GM23248 (cell line): Measurements from ENCODE around the gene SUDS3. TPM values are rescaled to one million over a fixed set of nuclear protein-coding genes. Genes with fewer than 3 reads are reported as not detected.

Source experiments
- DNase-seq: peaks from one replicate; pipeline ENCODE4 v3.0.0-alpha.2; 2015
- H2AFZ ChIP-seq: fragments of 200-600 bp; sonication (generic); 2 replicates; pipeline ENCODE4 v1.6.1; 2016; ENCODE audit warnings: antibody characterized with exemption
- H3F3A ChIP-seq: fragments of 200-600 bp; sonication (generic); 2 replicates; pipeline ENCODE4 v1.6.1; 2016; ENCODE audit warnings: mild to moderate bottlenecking, antibody characterized with exemption, mixed run types; ENCODE audit not compliant: insufficient read depth
- H3K27ac ChIP-seq: fragments of 200-600 bp; sonication (generic); 2 replicates; pipeline ENCODE4 v1.5.1; 2016; ENCODE audit warnings: mild to moderate bottlenecking
- H3K27me3 ChIP-seq: fragments of 200-600 bp; sonication (generic); replicated peaks from 2 replicates; pipeline ENCODE4 v1.6.1; 2016; ENCODE audit warnings: mild to moderate bottlenecking; ENCODE audit not compliant: insufficient read depth
- H3K36me3 ChIP-seq: fragments of 200-600 bp; sonication (generic); 2 replicates; pipeline ENCODE4 v1.6.1; 2016; ENCODE audit warnings: low read depth, mild to moderate bottlenecking
- H3K4me1 ChIP-seq: fragments of 200-600 bp; sonication (generic); 2 replicates; pipeline ENCODE4 v1.6.1; 2016; ENCODE audit warnings: mild to moderate bottlenecking; ENCODE audit not compliant: insufficient read depth
- H3K4me2 ChIP-seq: fragments of 200-600 bp; sonication (generic); one replicate; pipeline ENCODE4 v1.6.1; 2016; ENCODE audit warnings: mild to moderate bottlenecking; ENCODE audit not compliant: unreplicated experiment
- H3K4me3 ChIP-seq: fragments of 200-600 bp; sonication (generic); 2 replicates; pipeline ENCODE4 v1.5.1; 2016; ENCODE audit warnings: mild to moderate bottlenecking
- H3K79me2 ChIP-seq: fragments of 200-600 bp; sonication (generic); 2 replicates; pipeline ENCODE4 v1.6.1; 2016; ENCODE audit warnings: mild to moderate bottlenecking; ENCODE audit not compliant: insufficient read depth
- H3K9ac ChIP-seq: fragments of 200-600 bp; sonication (generic); 2 replicates; pipeline ENCODE4 v1.6.1; 2016; ENCODE audit warnings: mild to moderate bottlenecking
- H3K9me2 ChIP-seq: fragments of 200-600 bp; sonication (generic); 2 replicates; pipeline ENCODE4 v1.6.1; 2016; ENCODE audit warnings: mixed run types, mild to moderate bottlenecking, moderate library complexity; ENCODE audit not compliant: insufficient read depth
- H3K9me3 ChIP-seq: fragments of 200-600 bp; sonication (generic); one replicate; pipeline ENCODE4 v1.6.1; 2017; ENCODE audit warnings: low read depth
- H4K20me1 ChIP-seq: fragments of 200-600 bp; sonication (generic); 2 replicates; pipeline ENCODE4 v1.6.0; 2016; ENCODE audit not compliant: insufficient read depth
- EZH2 ChIP-seq: fragments of 200-600 bp; sonication (generic); IDR thresholded peaks from 2 replicates; pipeline ENCODE4 v1.6.1; 2018; ENCODE audit warnings: antibody characterized with exemption, mild to moderate bottlenecking; ENCODE audit not compliant: insufficient read depth, poor library complexity, severe bottlenecking
- EZH2phosphoT487 ChIP-seq: fragments of 200-600 bp; sonication (generic); IDR thresholded peaks from 2 replicates; pipeline ENCODE4 v1.6.1; 2018; ENCODE audit warnings: antibody characterized with exemption, moderate library complexity, mild to moderate bottlenecking, low read depth; ENCODE audit not compliant: insufficient read depth
- WGBS, 2 experiments: methylation state at CpG; one replicate each; pipeline ENCODE4 v1.1.6; 2015 to 2017; ENCODE audit warnings: low lambda C conversion rate in 2 of 2, low coverage in 1 of 2; ENCODE audit errors: missing lambda C conversion rate in 2 of 2; 5-methylcytosine and 5-hydroxymethylcytosine counted together
- in situ Hi-C: fragments of 300-500 bp; cut with MboI; formaldehyde crosslinking; loops from 2 replicates; pipeline ENCODE4 v1.15.0; 2020
- polyA plus RNA-seq: library from polyadenylated mRNA; unstranded; fragments of >200 nt; fragmentation: Nextera tagmentation; extraction: Ambion mirVana; gene quantifications from 2 replicates; pipeline ENCODE4 v1.2.1, GENCODE V29; 2016
- total RNA-seq: library from RNA; depleted of rRNA; stranded (reverse); fragments of >200 nt; shearing (Covaris generic); gene quantifications from 2 replicates; pipeline ENCODE4 v1.2.3, GENCODE V29; 2014

Gene SUDS3
- total and polyA plus RNA-seq, 2 experiments from 2014 or later: 17.6 to 27.1 TPM

- Histone ChIP-seq H3K27ac (no peak overlapping the region), H3K4me2 (no peak overlapping the region), H3K79me2 (no peaks in the 10 kb centered on the region), H3K9ac (no peak overlapping the region), H2AFZ (no peak overlapping the region), H3K4me1 (no peaks in the 10 kb centered on the region), H3F3A (no peaks in the 10 kb centered on the region), H3K36me3 (no peaks in the 10 kb centered on the region), H3K4me3 (no peak overlapping the region), H3K9me2 (no peaks in the 10 kb centered on the region), H3K9me3 (no peaks in the 10 kb centered on the region), H4K20me1 (no peaks in the 10 kb centered on the region), H3K27me3 (no peaks in the 10 kb centered on the region)
- TF ChIP-seq EZH2phosphoT487 (no peak), EZH2 (no peak)
- WGBS, 2 experiments: 0 to 6% methylated on average over 4 of the region's 4 CpGs
- DNase-seq: no peak
- in situ Hi-C loops: no loop called here
These were observed 69.9 kb downstream of the SUDS3 start for GRCh38 chr12:118446247-118446646.

GRCh38 chr12:118447181-118447580, 70.8 kb downstream of the SUDS3 start:
- Histone ChIP-seq H3K4me3 (no peak overlapping the region), H3K27ac (no peak overlapping the region), H3K27me3 (no peaks in the 10 kb centered on the region), H3K4me1 (no peaks in the 10 kb centered on the region), H3K9me3 (no peaks in the 10 kb centered on the region), H3F3A (no peaks in the 10 kb centered on the region), H2AFZ (no peak overlapping the region), H3K36me3 (no peaks in the 10 kb centered on the region), H3K79me2 (no peaks in the 10 kb centered on the region), H3K4me2 (no peak overlapping the region), H3K9ac (no peak overlapping the region), H4K20me1 (no peaks in the 10 kb centered on the region), H3K9me2 (no peaks in the 10 kb centered on the region)
- 6 to 12% methylated on average over 4 of the region's 4 CpGs for WGBS, 2 experiments
- no peak for TF ChIP-seq EZH2phosphoT487
- TF ChIP-seq EZH2: no peak
- in situ Hi-C loops: no loop called here
- no peak for DNase-seq

GRCh38 chr12:118448341-118448740, 72.0 kb downstream of the SUDS3 start:
- no peak overlapping the region for H3K4me3 ChIP-seq
- no peaks in the 10 kb centered on the region for H3K36me3 ChIP-seq
- H3K4me1 ChIP-seq: no peaks in the 10 kb centered on the region
- no peaks in the 10 kb centered on the region for H3K9me2 ChIP-seq
- no peak overlapping the region for H3K4me2 ChIP-seq
- H3F3A ChIP-seq: no peaks in the 10 kb centered on the region
- in situ Hi-C loops: no loop called here
- no peak for TF ChIP-seq EZH2
- no peak for TF ChIP-seq EZH2phosphoT487
- no peak overlapping the region for H2AFZ ChIP-seq
- H3K79me2 ChIP-seq: no peaks in the 10 kb centered on the region
- 56 to 63% methylated on average over 1 of the region's 1 CpG for WGBS, 2 experiments
- H3K27ac ChIP-seq: no peak overlapping the region
- H3K27me3 ChIP-seq: no peaks in the 10 kb centered on the region
- no peak overlapping the region for H3K9ac ChIP-seq
- no peaks in the 10 kb centered on the region for H3K9me3 ChIP-seq
- DNase-seq: no peak
- H4K20me1 ChIP-seq: no peaks in the 10 kb centered on the region

- no peak overlapping the region for H3K4me2 ChIP-seq
- H3K79me2 ChIP-seq: no peaks in the 10 kb centered on the region
- H3K9me3 ChIP-seq: no peaks in the 10 kb centered on the region
- no peak overlapping the region for H3K9ac ChIP-seq
- no peaks in the 10 kb centered on the region for H4K20me1 ChIP-seq
- WGBS, 2 experiments: 13 to 18% methylated on average over 3 of the region's 3 CpGs
- no peaks in the 10 kb centered on the region for H3F3A ChIP-seq
- TF ChIP-seq EZH2 (no peak), EZH2phosphoT487 (no peak)
- H3K36me3 ChIP-seq: no peaks in the 10 kb centered on the region
- in situ Hi-C loops: no loop called here
- no peak overlapping the region for H2AFZ ChIP-seq
- H3K27me3 ChIP-seq: no peaks in the 10 kb centered on the region
- no peaks in the 10 kb centered on the region for H3K4me1 ChIP-seq
- no peak for DNase-seq
- H3K9me2 ChIP-seq: no peaks in the 10 kb centered on the region
- no peak overlapping the region for H3K4me3 ChIP-seq
- H3K27ac ChIP-seq: no peak overlapping the region
These were observed 79.0 kb downstream of the SUDS3 start for GRCh38 chr12:118455327-118455726.

GRCh38 chr12:118456741-118457140, 80.4 kb downstream of the SUDS3 start:
- Histone ChIP-seq H3K4me3 (no peak overlapping the region), H3K4me1 (no peaks in the 10 kb centered on the region), H3K9ac (no peak overlapping the region), H2AFZ (no peak overlapping the region), H3K9me2 (no peaks in the 10 kb centered on the region), H3K36me3 (no peaks in the 10 kb centered on the region), H3K79me2 (no peaks in the 10 kb centered on the region), H3K27me3 (no peaks in the 10 kb centered on the region), H3F3A (no peaks in the 10 kb centered on the region), H4K20me1 (no peaks in the 10 kb centered on the region), H3K9me3 (no peaks in the 10 kb centered on the region), H3K27ac (no peak overlapping the region), H3K4me2 (no peak overlapping the region)
- DNase-seq: no peak
- in situ Hi-C loops: no loop called here
- TF ChIP-seq EZH2: no peak
- TF ChIP-seq EZH2phosphoT487: no peak
